Measurements from ENCODE around the gene PRDM13.
"Not testable (repeated sequence)": the region's sequence is repeated elsewhere in the genome, so short reads cannot be mapped to it uniquely, and the experiment has no call there.

PRDM13 gene

GRCh38 chr6:99629293-99629692, 22.7 kb downstream of the PRDM13 start:
- no peak overlapping the region for H3K4me3 ChIP-seq (ENCODE audit: low read length)
- TF ChIP-seq ZNF274 (IDR thresholded peaks at IDR 0.05; ENCODE audit: low read depth, low read length), result no peak

GRCh38 chr6:99637629-99638028, 31.0 kb downstream of the PRDM13 start:
- no peak for TF ChIP-seq ZNF274 (IDR thresholded peaks at IDR 0.05; ENCODE audit: low read depth, low read length)

GRCh38 chr6:99638358-99638757, 31.7 kb downstream of the PRDM13 start:
- not testable (repeated sequence) for H3K4me3 ChIP-seq (ENCODE audit: low read length)

More at GRCh38 chr6:99637629-99638028, 31.0 kb downstream of the PRDM13 start:
- no peak overlapping the region for H3K4me3 ChIP-seq (ENCODE audit: low read length)

GRCh38 chr6:99641270-99641669, 34.6 kb downstream of the PRDM13 start:
- TF ChIP-seq ZNF274 (IDR thresholded peaks at IDR 0.05; ENCODE audit: low read depth, low read length), result no peak
- H3K4me3 ChIP-seq (ENCODE audit: low read length), result no peak overlapping the region

- no peak overlapping the region for H3K4me3 ChIP-seq (ENCODE audit: low read length)
- TF ChIP-seq ZNF274 (IDR thresholded peaks at IDR 0.05; ENCODE audit: low read depth, low read length), result no peak
These were observed 39.4 kb downstream of the PRDM13 start for GRCh38 chr6:99645986-99646385.

GRCh38 chr6:99650091-99650571, 43.5 kb downstream of the PRDM13 start:
- H3K4me3 ChIP-seq (ENCODE audit: low read length), result not testable (repeated sequence)

GRCh38 chr6:99660206-99660605, 53.6 kb downstream of the PRDM13 start:
- H3K4me3 ChIP-seq (ENCODE audit: low read length), result no peak overlapping the region
- TF ChIP-seq ZNF274 (IDR thresholded peaks at IDR 0.05; ENCODE audit: low read depth, low read length), result no peak

GRCh38 chr6:99661870-99662269, 55.2 kb downstream of the PRDM13 start:
- no peak overlapping the region for H3K4me3 ChIP-seq (ENCODE audit: low read length)
- no peak for TF ChIP-seq ZNF274 (IDR thresholded peaks at IDR 0.05; ENCODE audit: low read depth, low read length)

GRCh38 chr6:99662616-99663015, 56.0 kb downstream of the PRDM13 start:
- TF ChIP-seq ZNF274 (IDR thresholded peaks at IDR 0.05; ENCODE audit: low read depth, low read length), result no peak
- no peak overlapping the region; the same call in 1 of the 2 replicates for H3K4me3 ChIP-seq (ENCODE audit: low read length)
